ENCODE data around the gene FBN1. TPM values are rescaled to one million over a fixed set of nuclear protein-coding genes. Genes with fewer than 3 reads are reported as not detected.

FBN1 gene
- total and polyA plus RNA-seq, 2 of the 13 experiments (the other 11 are each of a cell fraction or from before 2014, with no cell fraction given) = 1.5 to 3.0 TPM

GRCh38 chr15:48481802-48482201 lies 163.7 kb downstream of the FBN1 start:
- no peak overlapping the region for H3K4me2 ChIP-seq (ENCODE audit: low read depth, low read length)
- FAIRE-seq (no peak), ATAC-seq (no peak), DNase-seq (ENCODE audit: low spot score) (no peak)
- ChIA-PET POLR2A (no interaction called here), CTCF (ENCODE audit: low intra/inter-chr PET ratio, low total read pairs) (no interaction called here)
- no peaks in the 10 kb centered on the region for H3K4me1 ChIP-seq (ENCODE audit: insufficient read depth, low read length)
- H3K79me2 ChIP-seq (ENCODE audit: insufficient read depth, low read length) = no peaks in the 10 kb centered on the region
- WGBS (ENCODE audit: low lambda C conversion rate) = 42% methylated on average over 2 of the region's 2 CpGs
- in situ Hi-C loops (cut with HindIII; ENCODE audit: extremely low pct_ligation_motif_present, low pct_unique_long_range_greater_than_20kb) = no loop called here
- no peaks in the 10 kb centered on the region for H3K36me3 ChIP-seq (replicated peaks in 1 of 2; ENCODE audit: control insufficient read depth in 1 of 2, insufficient read depth in 2 of 2, low read length in 2 of 2)
- intact Hi-C loops (cut with micrococcal nuclease; ENCODE audit: unreplicated experiment) = no loop called here
- H3K9me3 ChIP-seq (ENCODE audit: low read length) = no peaks in the 10 kb centered on the region
- no peak overlapping the region for H3K9ac ChIP-seq (ENCODE audit: insufficient read depth, low read depth, low read length)
- no peak overlapping the region for H3K27ac ChIP-seq (ENCODE audit: extremely low read length, insufficient read depth, low read length)
- no peak overlapping the region for H3K4me3 ChIP-seq (replicated peaks in 1 of 3; ENCODE audit: insufficient read depth in 1 of 3, low read depth in 2 of 3, low read length in 3 of 3)
- H4K20me1 ChIP-seq (ENCODE audit: insufficient read depth, low read length) = no peaks in the 10 kb centered on the region
- BruUV-seq (replicated peaks) = no TSS peak
- TF ChIP-seq ARID2 (CRISPR knock-in tag; IDR thresholded peaks at IDR 0.05; ENCODE audit: borderline replicate concordance) = no peak
- no peak for TF ChIP-seq ZNF546 (CRISPR knock-in tag; conservative IDR thresholded peaks at IDR 0.05)
- TF ChIP-seq MED1 (CRISPR knock-in tag; IDR thresholded peaks at IDR 0.05) = no peak
- no peak overlapping the region for H2AFZ ChIP-seq (ENCODE audit: low read length)
- H3K27me3 ChIP-seq (ENCODE audit: control insufficient read depth in 1 of 2, insufficient read depth in 2 of 2, low read length in 2 of 2) = no peaks in the 10 kb centered on the region

- POLR2A ChIA-PET = no interaction called here
- no peaks in the 10 kb centered on the region for H3K9me3 ChIP-seq (ENCODE audit: low read length)
- DNase-seq (ENCODE audit: low spot score) (no peak), FAIRE-seq (no peak), ATAC-seq (no peak)
- no peaks in the 10 kb centered on the region for H3K79me2 ChIP-seq (ENCODE audit: insufficient read depth, low read length)
- no peaks in the 10 kb centered on the region for H3K27me3 ChIP-seq (ENCODE audit: control insufficient read depth in 1 of 2, insufficient read depth in 2 of 2, low read length in 2 of 2)
- BruUV-seq (replicated peaks) = no TSS peak
- in situ Hi-C loops (cut with HindIII; ENCODE audit: extremely low pct_ligation_motif_present, low pct_unique_long_range_greater_than_20kb) = no loop called here
- H3K4me3 ChIP-seq (replicated peaks in 1 of 3; ENCODE audit: insufficient read depth in 1 of 3, low read depth in 2 of 3, low read length in 3 of 3) = no peak overlapping the region
- H4K20me1 ChIP-seq (ENCODE audit: insufficient read depth, low read length) = no peaks in the 10 kb centered on the region
- no peak for TF ChIP-seq PAWR (CRISPR knock-in tag; IDR thresholded peaks at IDR 0.05; ENCODE audit: borderline replicate concordance)
- TF ChIP-seq ZNF121 (CRISPR knock-in tag; IDR thresholded peaks at IDR 0.05) = no peak
- no peak for TF ChIP-seq POLR2AphosphoS5 (IDR thresholded peaks at IDR 0.05; ENCODE audit: low read depth, low read length)
- no peak for TF ChIP-seq E2F5 (CRISPR knock-in tag; conservative IDR thresholded peaks at IDR 0.05)
- no peaks in the 10 kb centered on the region for H3K36me3 ChIP-seq (replicated peaks in 1 of 2; ENCODE audit: control insufficient read depth in 1 of 2, insufficient read depth in 2 of 2, low read length in 2 of 2)
- intact Hi-C loops (cut with micrococcal nuclease; ENCODE audit: unreplicated experiment) = no loop called here
- CTCF ChIA-PET (ENCODE audit: low intra/inter-chr PET ratio, low total read pairs) = no interaction called here
- no peak overlapping the region for H3K27ac ChIP-seq (ENCODE audit: extremely low read length, insufficient read depth, low read length)
- no peak overlapping the region for H3K9ac ChIP-seq (ENCODE audit: insufficient read depth, low read depth, low read length)
- H3K4me1 ChIP-seq (ENCODE audit: insufficient read depth, low read length) = no peaks in the 10 kb centered on the region
- H3K4me2 ChIP-seq (ENCODE audit: low read depth, low read length) = no peak overlapping the region
- 78% methylated on average over 2 of the region's 2 CpGs for WGBS (ENCODE audit: low lambda C conversion rate)
- no peak overlapping the region for H2AFZ ChIP-seq (ENCODE audit: low read length)
These were observed 165.8 kb downstream of the FBN1 start for GRCh38 chr15:48479751-48480150.
